ENCODE measurements around the gene SPECC1L.
A peak's percentile ranks its signal among the peaks of the same experiment; 100 is the strongest.

- TF ChIP-seq CTCF (IDR thresholded peaks at IDR 0.05) (peak; percentile 85 to 88 (median 86)), EP300 (IDR thresholded peaks at IDR 0.05) (no peak)
These were observed 152.9 kb downstream of the SPECC1L start for GRCh38 chr22:24423519-24424000.
